Type B pancreatic cell (in vitro differentiated cells): ENCODE measurements around the gene PPFIA1. TPM values are rescaled to one million over a fixed set of nuclear protein-coding genes. Genes with fewer than 3 reads are reported as not detected.
"Not testable (repeated sequence)": the region's sequence is repeated elsewhere in the genome, so short reads cannot be mapped to it uniquely, and the experiment has no call there.

Experiments used
- DNase-seq: peaks from one replicate; pipeline ENCODE4 v3.0.0; 2021; ENCODE audit warnings: mixed read lengths; ENCODE audit not compliant: unreplicated experiment; ENCODE audit errors: extremely low spot score
- H3K27ac Mint-ChIP-seq: 2 replicates; pipeline ENCODE4 v1.8.0; 2021; ENCODE audit warnings: mild to moderate bottlenecking, mixed read lengths
- H3K27me3 Mint-ChIP-seq: 2 replicates; pipeline ENCODE4 v1.8.0; 2021; ENCODE audit warnings: mixed read lengths
- H3K36me3 Mint-ChIP-seq: 2 replicates; pipeline ENCODE4 v1.8.0; 2021; ENCODE audit warnings: mixed read lengths
- H3K4me1 Mint-ChIP-seq: one replicate; pipeline ENCODE4 v1.8.0; 2021; ENCODE audit warnings: mixed read lengths; ENCODE audit not compliant: unreplicated experiment
- H3K4me3 Mint-ChIP-seq: 2 replicates; pipeline ENCODE4 v1.8.0; 2021; ENCODE audit warnings: mild to moderate bottlenecking, mixed read lengths
- H3K9me3 Mint-ChIP-seq: 2 replicates; pipeline ENCODE4 v1.8.0; 2021; ENCODE audit warnings: mixed read lengths
- CTCF ChIP-seq: fragments of 200-600 bp; sonication (generic); conservative IDR thresholded peaks from 2 replicates; pipeline ENCODE4 v1.5.0; 2021; ENCODE audit warnings: antibody characterized with exemption, mild to moderate bottlenecking
- total RNA-seq: library from RNA; stranded (reverse); gene quantifications from 2 replicates; pipeline ENCODE4 v1.2.1, GENCODE V29; 2021; ENCODE audit warnings: low replicate concordance

The PPFIA1 gene
- total RNA-seq, 1 donor from 2014 or later: 57.0 TPM

GRCh38 chr11:70402685-70403084 lies 132.2 kb downstream of the PPFIA1 start:
- TF ChIP-seq CTCF: no peak
- Mint-ChIP-seq H3K4me3 (peak overlapping the region; percentile 58), H3K27ac (peak overlapping the region; percentile 67), H3K9me3 (no peaks in the 10 kb centered on the region), H3K27me3 (no peaks in the 10 kb centered on the region), H3K4me1 (peaks cover 14% of the 10 kb centered on the region), H3K36me3 (peaks cover 6% of the 10 kb centered on the region)
- no peak for DNase-seq

GRCh38 chr11:70404244-70404643 lies 133.8 kb downstream of the PPFIA1 start:
- TF ChIP-seq CTCF: no peak
- DNase-seq: no peak
- H3K27ac Mint-ChIP-seq: peak overlapping the region; percentile 91
- peaks cover 8% of the 10 kb centered on the region for H3K36me3 Mint-ChIP-seq
- no peaks in the 10 kb centered on the region for H3K9me3 Mint-ChIP-seq
- H3K27me3 Mint-ChIP-seq: no peaks in the 10 kb centered on the region
- H3K4me1 Mint-ChIP-seq: peaks cover 10% of the 10 kb centered on the region
- peak overlapping the region; percentile 74 for H3K4me3 Mint-ChIP-seq

GRCh38 chr11:70405679-70406395 lies 135.3 kb downstream of the PPFIA1 start:
- peaks cover 6% of the 10 kb centered on the region for H3K4me1 Mint-ChIP-seq
- H3K9me3 Mint-ChIP-seq: no peaks in the 10 kb centered on the region
- no peak overlapping the region for H3K4me3 Mint-ChIP-seq
- no peak overlapping the region for H3K27ac Mint-ChIP-seq
- no peak for DNase-seq
- peaks cover 11% of the 10 kb centered on the region for H3K36me3 Mint-ChIP-seq
- no peaks in the 10 kb centered on the region for H3K27me3 Mint-ChIP-seq
- TF ChIP-seq CTCF: no peak

GRCh38 chr11:70407121-70407520 lies 136.6 kb downstream of the PPFIA1 start:
- Mint-ChIP-seq H3K27ac (no peak overlapping the region), H3K4me3 (no peak overlapping the region)

GRCh38 chr11:70407814-70408213 lies 137.3 kb downstream of the PPFIA1 start:
- Mint-ChIP-seq H3K36me3 (peaks cover 18% of the 10 kb centered on the region), H3K4me1 (no peaks in the 10 kb centered on the region), H3K27me3 (no peaks in the 10 kb centered on the region), H3K9me3 (no peaks in the 10 kb centered on the region), H3K27ac (no peak overlapping the region), H3K4me3 (no peak overlapping the region)
- DNase-seq: no peak
- no peak for TF ChIP-seq CTCF

More at GRCh38 chr11:70407121-70407520, 136.6 kb downstream of the PPFIA1 start:
- Mint-ChIP-seq H3K36me3 (peaks cover 16% of the 10 kb centered on the region), H3K9me3 (no peaks in the 10 kb centered on the region), H3K4me1 (peaks cover 6% of the 10 kb centered on the region), H3K27me3 (no peaks in the 10 kb centered on the region)
- TF ChIP-seq CTCF: no peak
- no peak for DNase-seq

GRCh38 chr11:70408326-70408725 lies 137.8 kb downstream of the PPFIA1 start:
- not testable (repeated sequence) for H3K4me1 Mint-ChIP-seq, H3K4me3 Mint-ChIP-seq, DNase-seq, H3K9me3 Mint-ChIP-seq, H3K27me3 Mint-ChIP-seq, H3K27ac Mint-ChIP-seq
- H3K36me3 Mint-ChIP-seq: peaks cover 19% of the 10 kb centered on the region
